HTERT RPE-1 (cell line): Measurements from ENCODE around the gene METTL25B.

ENCODE experiments used
- in situ Hi-C: fragments of 300-500 bp; cut with MboI; formaldehyde crosslinking; loops from 4 replicates; pipeline ENCODE4 v1.14.3; 2020; ENCODE audit warnings: low sequenced_read_pairs

METTL25B gene

GRCh38 chr1:156725683-156726280 lies 2.5 kb upstream of the METTL25B start:
- in situ Hi-C loops: no loop called here

GRCh38 chr1:156726549-156727226 lies 1.6 kb upstream of the METTL25B start:
- in situ Hi-C loops: no loop called here

- in situ Hi-C loops: no loop called here
Observed at GRCh38 chr1:156727492-156727891, 777 bp upstream of the METTL25B start.

- in situ Hi-C loops: no loop called here
Observed at GRCh38 chr1:156728599-156729462, 562 bp downstream of the METTL25B start, which contains the start of gene ISG20L2. Gene ISG20L2, minus strand, starts transcription at chr1:156728766. Its CDS starts 1,114 bp downstream, at chr1:156727652.

GRCh38 chr1:156733989-156734584 lies 5.8 kb downstream of the METTL25B start:
- in situ Hi-C loops: no loop called here

GRCh38 chr1:156738407-156738806 lies 10.1 kb downstream of the METTL25B start:
- in situ Hi-C loops: no loop called here

GRCh38 chr1:156738916-156739315 lies 10.6 kb downstream of the METTL25B start:
- in situ Hi-C loops: no loop called here

- in situ Hi-C loops: no loop called here
Observed at GRCh38 chr1:156740237-156740740, 12.0 kb downstream of the METTL25B start.

- in situ Hi-C loops: no loop called here
Observed at GRCh38 chr1:156740741-156741480, 12.6 kb downstream of the METTL25B start, which contains the start of gene MRPL24. Gene MRPL24, minus strand, starts transcription at chr1:156741088. Its CDS starts 2,384 bp downstream, at chr1:156738704.

- in situ Hi-C loops: no loop called here
Observed at GRCh38 chr1:156741481-156741983, 13.3 kb downstream of the METTL25B start.

GRCh38 chr1:156742017-156742416 lies 13.7 kb downstream of the METTL25B start:
- in situ Hi-C loops: no loop called here

GRCh38 chr1:156742801-156743200 lies 14.5 kb downstream of the METTL25B start:
- in situ Hi-C loops: no loop called here

GRCh38 chr1:156743367-156744302 lies 15.4 kb downstream of the METTL25B start:
- in situ Hi-C loops: no loop called here

GRCh38 chr1:156744344-156744743 lies 16.1 kb downstream of the METTL25B start:
- in situ Hi-C loops: no loop called here

GRCh38 chr1:156744786-156745419 lies 16.6 kb downstream of the METTL25B start:
- in situ Hi-C loops: no loop called here

GRCh38 chr1:156745881-156746280 lies 17.6 kb downstream of the METTL25B start:
- in situ Hi-C loops: no loop called here

- in situ Hi-C loops: no loop called here
Observed at GRCh38 chr1:156746406-156746727, 18.1 kb downstream of the METTL25B start.
